Gastroesophageal sphincter (tissue), 3 donors: ENCODE measurements around the gene GABBR2.

ENCODE experiments used
- EP300 ChIP-seq: sonication (generic); formaldehyde crosslinking; IDR thresholded peaks from one replicate; pipeline ENCODE4 v1.6.1; 2017; ENCODE audit warnings: antibody characterized with exemption, mild to moderate bottlenecking
- POLR2A ChIP-seq, 2 donors: fragments of 450-650 bp; IDR thresholded peaks; one replicate each; pipeline ENCODE4 v1.6.1; 2017; ENCODE audit warnings: antibody characterized with exemption in 2 of 2, mild to moderate bottlenecking in 2 of 2, moderate library complexity in 1 of 2
- POLR2AphosphoS5 ChIP-seq: sonication (generic); formaldehyde crosslinking; IDR thresholded peaks from one replicate; pipeline ENCODE4 v1.6.1; 2017; ENCODE audit warnings: antibody characterized with exemption
- TF ChIP-seq, protein P1 (sequence below), 4 experiments: fragments of 200-600 bp in 2 of 4; fragments of 450-650 bp in 2 of 4; sonication (generic) in 1 of 4; IDR thresholded peaks; one replicate each; pipeline ENCODE4 v1.5.1; 2017 to 2019; ENCODE audit warnings: antibody characterized with exemption in 4 of 4, mild to moderate bottlenecking in 2 of 4, moderate library complexity in 2 of 4

DNA sequence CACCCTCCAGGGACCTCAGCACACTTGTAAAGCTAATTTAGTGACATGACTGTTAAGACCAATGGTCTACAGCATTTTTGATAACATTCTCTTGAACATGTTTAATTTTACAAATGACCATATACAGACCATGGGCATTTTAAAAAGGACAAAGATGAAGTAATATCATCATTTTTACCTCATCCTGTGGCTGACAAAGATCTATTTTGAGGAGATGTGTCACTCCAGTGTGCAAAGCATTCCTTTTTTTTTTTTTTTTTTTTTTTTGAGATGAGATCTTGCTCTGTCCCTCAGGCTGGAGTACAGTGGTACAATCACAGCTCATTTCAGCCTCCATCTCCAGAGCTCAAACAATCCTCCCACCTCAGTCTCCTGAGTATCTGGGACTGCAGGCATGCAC lies 335.1 kb downstream of the GABBR2 start:
- TF ChIP-seq POLR2A (IDR thresholded peaks at IDR 0.05): no peak
- TF ChIP-seq, protein P1, sequence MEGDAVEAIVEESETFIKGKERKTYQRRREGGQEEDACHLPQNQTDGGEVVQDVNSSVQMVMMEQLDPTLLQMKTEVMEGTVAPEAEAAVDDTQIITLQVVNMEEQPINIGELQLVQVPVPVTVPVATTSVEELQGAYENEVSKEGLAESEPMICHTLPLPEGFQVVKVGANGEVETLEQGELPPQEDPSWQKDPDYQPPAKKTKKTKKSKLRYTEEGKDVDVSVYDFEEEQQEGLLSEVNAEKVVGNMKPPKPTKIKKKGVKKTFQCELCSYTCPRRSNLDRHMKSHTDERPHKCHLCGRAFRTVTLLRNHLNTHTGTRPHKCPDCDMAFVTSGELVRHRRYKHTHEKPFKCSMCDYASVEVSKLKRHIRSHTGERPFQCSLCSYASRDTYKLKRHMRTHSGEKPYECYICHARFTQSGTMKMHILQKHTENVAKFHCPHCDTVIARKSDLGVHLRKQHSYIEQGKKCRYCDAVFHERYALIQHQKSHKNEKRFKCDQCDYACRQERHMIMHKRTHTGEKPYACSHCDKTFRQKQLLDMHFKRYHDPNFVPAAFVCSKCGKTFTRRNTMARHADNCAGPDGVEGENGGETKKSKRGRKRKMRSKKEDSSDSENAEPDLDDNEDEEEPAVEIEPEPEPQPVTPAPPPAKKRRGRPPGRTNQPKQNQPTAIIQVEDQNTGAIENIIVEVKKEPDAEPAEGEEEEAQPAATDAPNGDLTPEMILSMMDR (IDR thresholded peaks at IDR 0.05): no peak
- no peak for TF ChIP-seq EP300
- no peak for TF ChIP-seq POLR2AphosphoS5
